LNCaP clone FGC (cell line): ENCODE results near the gene NEK6.

Source experiments
- DNase-seq: peaks from one replicate; pipeline ENCODE4 v3.0.0-alpha.2; 2011; ENCODE audit warnings: low read depth
- H3K4me3 ChIP-seq: 2 replicates; pipeline ENCODE4 v1.5.1; 2011; ENCODE audit warnings: mild to moderate bottlenecking, low read depth, low read length, control low read depth
- TF ChIP-seq, protein P1 (sequence below): IDR thresholded peaks from 2 replicates; pipeline ENCODE4 v1.5.1; 2012; ENCODE audit warnings: mild to moderate bottlenecking; ENCODE audit not compliant: control insufficient read depth, insufficient read depth; ENCODE audit errors: extremely low read depth

Gene NEK6

DNA sequence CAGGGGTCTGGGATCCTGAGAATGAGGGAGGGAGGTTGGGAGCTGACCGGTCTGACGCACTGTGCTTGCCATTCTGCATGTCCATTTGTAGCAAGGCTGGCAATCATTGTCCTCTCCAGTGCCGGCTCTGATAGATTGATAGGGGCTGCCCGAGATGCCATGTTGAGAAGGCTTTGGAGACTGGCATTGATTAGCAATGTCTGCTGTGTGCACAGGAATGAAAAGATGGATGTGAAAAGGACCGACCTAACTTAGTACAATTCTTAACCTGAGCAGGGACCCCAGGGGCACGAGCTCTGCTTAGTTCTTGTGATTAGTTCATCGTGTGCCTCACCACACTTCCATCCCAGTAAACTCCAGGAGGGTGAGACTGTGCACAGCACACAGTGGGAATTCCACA, 17.0 kb downstream of the NEK6 start:
- no peak overlapping the region for H3K4me3 ChIP-seq
- TF ChIP-seq, protein P1, sequence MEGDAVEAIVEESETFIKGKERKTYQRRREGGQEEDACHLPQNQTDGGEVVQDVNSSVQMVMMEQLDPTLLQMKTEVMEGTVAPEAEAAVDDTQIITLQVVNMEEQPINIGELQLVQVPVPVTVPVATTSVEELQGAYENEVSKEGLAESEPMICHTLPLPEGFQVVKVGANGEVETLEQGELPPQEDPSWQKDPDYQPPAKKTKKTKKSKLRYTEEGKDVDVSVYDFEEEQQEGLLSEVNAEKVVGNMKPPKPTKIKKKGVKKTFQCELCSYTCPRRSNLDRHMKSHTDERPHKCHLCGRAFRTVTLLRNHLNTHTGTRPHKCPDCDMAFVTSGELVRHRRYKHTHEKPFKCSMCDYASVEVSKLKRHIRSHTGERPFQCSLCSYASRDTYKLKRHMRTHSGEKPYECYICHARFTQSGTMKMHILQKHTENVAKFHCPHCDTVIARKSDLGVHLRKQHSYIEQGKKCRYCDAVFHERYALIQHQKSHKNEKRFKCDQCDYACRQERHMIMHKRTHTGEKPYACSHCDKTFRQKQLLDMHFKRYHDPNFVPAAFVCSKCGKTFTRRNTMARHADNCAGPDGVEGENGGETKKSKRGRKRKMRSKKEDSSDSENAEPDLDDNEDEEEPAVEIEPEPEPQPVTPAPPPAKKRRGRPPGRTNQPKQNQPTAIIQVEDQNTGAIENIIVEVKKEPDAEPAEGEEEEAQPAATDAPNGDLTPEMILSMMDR: no peak
- DNase-seq: no peak

DNA sequence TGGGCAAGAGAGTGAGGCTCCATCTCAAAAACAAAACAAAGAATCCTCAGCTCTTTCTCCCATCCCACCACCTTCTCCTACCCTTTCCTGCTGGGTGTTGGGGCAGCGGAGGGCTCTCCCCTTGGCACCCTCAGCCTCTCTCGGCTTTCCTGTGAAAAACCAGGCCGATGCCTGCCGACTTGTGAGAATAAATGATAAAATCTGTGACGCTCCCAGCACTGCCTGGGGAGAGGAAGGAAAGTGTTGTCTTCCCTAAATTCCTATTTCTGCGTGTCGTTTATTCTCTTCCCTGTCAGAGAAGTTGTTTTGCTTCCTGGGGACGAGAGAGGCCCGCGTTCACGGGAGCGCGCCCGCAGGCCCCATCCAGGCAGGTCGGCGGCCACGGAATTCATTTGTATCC, 19.7 kb downstream of the NEK6 start:
- no peak for DNase-seq
- no peak overlapping the region for H3K4me3 ChIP-seq
- TF ChIP-seq, protein P1: no peak

DNA sequence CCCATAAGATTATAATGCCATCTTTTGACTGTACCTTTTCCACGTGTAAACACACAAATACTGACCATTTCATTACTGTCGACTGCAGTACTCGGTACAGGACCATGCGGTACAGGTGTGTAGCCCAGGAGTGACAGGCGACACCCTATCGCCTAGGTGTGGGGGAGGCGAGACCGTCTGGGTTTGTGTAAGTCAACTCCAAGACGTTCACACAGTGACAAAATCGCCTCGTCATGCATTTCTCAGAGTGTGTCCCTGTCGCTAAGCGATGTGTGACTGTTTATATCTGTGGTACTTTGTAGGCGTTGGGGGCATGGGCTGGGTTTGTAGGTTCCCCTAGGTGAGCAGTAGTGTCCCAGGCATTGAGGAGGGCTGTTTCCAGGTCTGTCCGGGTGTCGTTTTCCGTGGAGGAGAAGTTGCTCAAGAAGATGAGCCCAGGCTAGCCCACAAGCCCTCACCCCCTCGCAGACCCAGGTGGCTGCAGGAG, 20.3 kb downstream of the NEK6 start:
- TF ChIP-seq, protein P1: no peak
- DNase-seq: no peak
- no peak overlapping the region for H3K4me3 ChIP-seq

GRCh38 chr9:124279531-124280175, 21.9 kb downstream of the NEK6 start:
- DNase-seq: no peak
- no peak overlapping the region for H3K4me3 ChIP-seq
- TF ChIP-seq, protein P1: no peak

GRCh38 chr9:124280176-124280691, 22.5 kb downstream of the NEK6 start:
- no peak for DNase-seq

DNA sequence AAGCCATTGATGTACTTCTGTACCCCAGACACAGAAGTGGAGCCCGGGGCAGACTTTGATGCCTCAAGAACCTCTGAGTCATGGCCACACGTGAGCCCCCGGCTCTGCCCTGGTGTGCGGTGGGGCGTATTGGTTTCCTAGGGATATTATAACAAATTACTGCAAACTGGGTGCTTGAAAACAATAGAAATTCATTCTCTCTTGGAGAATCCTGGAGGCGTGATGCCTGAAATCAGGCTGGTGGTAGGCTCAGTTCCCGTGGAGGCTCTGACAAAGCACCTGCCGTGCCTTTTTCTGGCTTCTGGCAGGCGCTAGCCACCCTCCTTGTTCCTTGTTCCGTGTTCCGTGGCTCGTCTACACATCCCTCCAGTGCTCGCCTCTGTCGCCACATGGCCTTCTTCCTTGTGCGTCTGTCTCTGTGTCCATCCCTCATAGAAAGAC, 24.2 kb downstream of the NEK6 start:
- TF ChIP-seq, protein P1: no peak
- no peak for DNase-seq
- no peak overlapping the region for H3K4me3 ChIP-seq

More at GRCh38 chr9:124280176-124280691, 22.5 kb downstream of the NEK6 start:
- no peak overlapping the region for H3K4me3 ChIP-seq
- TF ChIP-seq, protein P1: no peak

GRCh38 chr9:124282442-124283227, 24.9 kb downstream of the NEK6 start:
- no peak for DNase-seq
- TF ChIP-seq, protein P1: no peak
- no peak overlapping the region for H3K4me3 ChIP-seq
